ENCODE results near the gene RSPH3. TPM values are rescaled to one million over a fixed set of nuclear protein-coding genes. Genes with fewer than 3 reads are reported as not detected.

The RSPH3 gene
- total RNA-seq, 1 experiment from 2014 or later, result 24.7 TPM

- DNase-seq (ENCODE audit: low read depth, low spot score) (no peak), ATAC-seq (no peak)
- ChIA-PET CTCF (interaction anchor here (1.0 to 1.2 kb wide), 2 partner anchors 9 kb away, joined by 3 to 4 read pairs; no protein-coding TSS in a partner anchor), POLR2A (no interaction called here), RAD21 (ENCODE audit: low non-redundant PET in 1 of 2, low total read pairs in 2 of 2, uncharacterized antibody in 2 of 2, unreplicated experiment in 2 of 2) (no interaction called here)
- no TSS peak for BruUV-seq (replicated peaks)
- no peaks in the 10 kb centered on the region for H3K27me3 ChIP-seq (ENCODE audit: insufficient read depth, low read length)
- no peak overlapping the region for H3K9ac ChIP-seq (ENCODE audit: low read length)
- intact Hi-C loops (cut with micrococcal nuclease), result no loop called here
- no peak for TF ChIP-seq POLR2A (IDR thresholded peaks at IDR 0.05; ENCODE audit: borderline replicate concordance, extremely low read depth, insufficient read depth, insufficient read length)
- no peak for TF ChIP-seq FOSL1 (IDR thresholded peaks at IDR 0.05; ENCODE audit: low read depth)
- TF ChIP-seq, protein P1, sequence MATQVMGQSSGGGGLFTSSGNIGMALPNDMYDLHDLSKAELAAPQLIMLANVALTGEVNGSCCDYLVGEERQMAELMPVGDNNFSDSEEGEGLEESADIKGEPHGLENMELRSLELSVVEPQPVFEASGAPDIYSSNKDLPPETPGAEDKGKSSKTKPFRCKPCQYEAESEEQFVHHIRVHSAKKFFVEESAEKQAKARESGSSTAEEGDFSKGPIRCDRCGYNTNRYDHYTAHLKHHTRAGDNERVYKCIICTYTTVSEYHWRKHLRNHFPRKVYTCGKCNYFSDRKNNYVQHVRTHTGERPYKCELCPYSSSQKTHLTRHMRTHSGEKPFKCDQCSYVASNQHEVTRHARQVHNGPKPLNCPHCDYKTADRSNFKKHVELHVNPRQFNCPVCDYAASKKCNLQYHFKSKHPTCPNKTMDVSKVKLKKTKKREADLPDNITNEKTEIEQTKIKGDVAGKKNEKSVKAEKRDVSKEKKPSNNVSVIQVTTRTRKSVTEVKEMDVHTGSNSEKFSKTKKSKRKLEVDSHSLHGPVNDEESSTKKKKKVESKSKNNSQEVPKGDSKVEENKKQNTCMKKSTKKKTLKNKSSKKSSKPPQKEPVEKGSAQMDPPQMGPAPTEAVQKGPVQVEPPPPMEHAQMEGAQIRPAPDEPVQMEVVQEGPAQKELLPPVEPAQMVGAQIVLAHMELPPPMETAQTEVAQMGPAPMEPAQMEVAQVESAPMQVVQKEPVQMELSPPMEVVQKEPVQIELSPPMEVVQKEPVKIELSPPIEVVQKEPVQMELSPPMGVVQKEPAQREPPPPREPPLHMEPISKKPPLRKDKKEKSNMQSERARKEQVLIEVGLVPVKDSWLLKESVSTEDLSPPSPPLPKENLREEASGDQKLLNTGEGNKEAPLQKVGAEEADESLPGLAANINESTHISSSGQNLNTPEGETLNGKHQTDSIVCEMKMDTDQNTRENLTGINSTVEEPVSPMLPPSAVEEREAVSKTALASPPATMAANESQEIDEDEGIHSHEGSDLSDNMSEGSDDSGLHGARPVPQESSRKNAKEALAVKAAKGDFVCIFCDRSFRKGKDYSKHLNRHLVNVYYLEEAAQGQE (IDR thresholded peaks at IDR 0.05; ENCODE audit: low read depth), result no peak
- TF ChIP-seq ELF1 (IDR thresholded peaks at IDR 0.05; ENCODE audit: borderline replicate concordance, low read depth), result no peak
- no peak for TF ChIP-seq MAX (IDR thresholded peaks at IDR 0.05)
- TF ChIP-seq ZNF274 (IDR thresholded peaks at IDR 0.05; ENCODE audit: low read depth, low read length), result no peak
- no peak for TF ChIP-seq EZH2 (IDR thresholded peaks at IDR 0.05)
- TF ChIP-seq TCF7L2 (IDR thresholded peaks at IDR 0.05; ENCODE audit: borderline replicate concordance, extremely low read depth, insufficient read depth, insufficient read length), result no peak
- no peak for TF ChIP-seq EZH2phosphoT487 (IDR thresholded peaks at IDR 0.05; ENCODE audit: borderline replicate concordance)
- TF ChIP-seq CBX3 (IDR thresholded peaks at IDR 0.05; ENCODE audit: low read depth), result no peak
- no peak for TF ChIP-seq ZFX (IDR thresholded peaks at IDR 0.05)
- no peaks in the 10 kb centered on the region for H3K79me2 ChIP-seq (ENCODE audit: insufficient read depth, low read length)
- H3K4me3 ChIP-seq (replicated peaks in 1 of 2; ENCODE audit: low read depth in 1 of 2, low read length in 2 of 2), result no peak overlapping the region
- no peaks in the 10 kb centered on the region for H3K4me1 ChIP-seq (ENCODE audit: control insufficient read depth in 1 of 2, insufficient read depth in 2 of 2, low read length in 2 of 2)
- no peak overlapping the region for H3K27ac ChIP-seq (ENCODE audit: low read depth, low read length)
- H2AFZ ChIP-seq (ENCODE audit: low read depth, low read length, poor library complexity, severe bottlenecking), result no peak overlapping the region
- H3K36me3 ChIP-seq (ENCODE audit: control insufficient read depth in 1 of 2, insufficient read depth in 2 of 2, low read length in 2 of 2), result no peaks in the 10 kb centered on the region
- no peaks in the 10 kb centered on the region for H4K20me1 ChIP-seq (ENCODE audit: insufficient read depth)
- H3K9me2 ChIP-seq (ENCODE audit: insufficient read depth), result no peaks in the 10 kb centered on the region
- H3K4me2 ChIP-seq (ENCODE audit: low read length), result no peak overlapping the region
- H3K9me3 ChIP-seq (ENCODE audit: control insufficient read depth in 1 of 2, insufficient read depth in 1 of 2, low read depth in 1 of 2, low read length in 2 of 2), result no peaks in the 10 kb centered on the region
Observed at GRCh38 chr6:159033160-159034049, 33.4 kb upstream of the RSPH3 start.

Data from HCT116 (cell line).